MM.1S (cell line): ENCODE data around the gene UBIAD1.

ENCODE experiments used
- DNase-seq: peaks from one replicate; pipeline ENCODE4 v3.0.0-alpha.2; 2015
- H2AFZ ChIP-seq: fragments of 300-600 bp; sonication (generic); 2 replicates; pipeline ENCODE4 v1.6.0; 2016; ENCODE audit warnings: antibody characterized with exemption, low read length
- H3F3A ChIP-seq: fragments of 300-600 bp; sonication (generic); 2 replicates; pipeline ENCODE4 v1.6.1; 2016; ENCODE audit warnings: mild to moderate bottlenecking, antibody characterized with exemption, low read length, moderate library complexity, mixed read lengths; ENCODE audit not compliant: insufficient read depth
- H3K27ac ChIP-seq: fragments of 300-600 bp; sonication (generic); 2 replicates; pipeline ENCODE4 v1.5.1; 2016; ENCODE audit warnings: mild to moderate bottlenecking, low read length
- H3K27me3 ChIP-seq: fragments of 300-600 bp; sonication (generic); replicated peaks from 2 replicates; pipeline ENCODE4 v1.6.0; 2016; ENCODE audit warnings: low read length; ENCODE audit not compliant: insufficient read depth
- H3K36me3 ChIP-seq: fragments of 300-600 bp; sonication (generic); replicated peaks from 2 replicates; pipeline ENCODE4 v1.6.1; 2016; ENCODE audit warnings: mild to moderate bottlenecking, low read length, mixed read lengths; ENCODE audit not compliant: insufficient read depth
- H3K4me1 ChIP-seq: fragments of 300-600 bp; sonication (generic); 2 replicates; pipeline ENCODE4 v1.6.1; 2016; ENCODE audit warnings: low read length, mixed read lengths
- H3K4me2 ChIP-seq: fragments of 300-600 bp; sonication (generic); 2 replicates; pipeline ENCODE4 v1.6.0; 2016; ENCODE audit warnings: low read depth, low read length
- H3K4me3 ChIP-seq: fragments of 300-600 bp; sonication (generic); 2 replicates; pipeline ENCODE4 v1.5.1; 2016; ENCODE audit warnings: low read length, mixed read lengths
- H3K79me2 ChIP-seq: fragments of 300-600 bp; sonication (generic); 2 replicates; pipeline ENCODE4 v1.6.1; 2016; ENCODE audit warnings: mixed run types, low read length, mixed read lengths
- H3K9ac ChIP-seq: fragments of 300-600 bp; sonication (generic); 2 replicates; pipeline ENCODE4 v1.6.1; 2016; ENCODE audit warnings: low read length, mixed read lengths
- H3K9me2 ChIP-seq: fragments of 300-600 bp; sonication (generic); replicated peaks from 2 replicates; pipeline ENCODE4 v1.6.1; 2016; ENCODE audit warnings: mild to moderate bottlenecking, low read length, mixed read lengths; ENCODE audit not compliant: insufficient read depth
- H3K9me3 ChIP-seq: fragments of 300-600 bp; sonication (generic); replicated peaks from 2 replicates; pipeline ENCODE4 v1.6.1; 2016; ENCODE audit warnings: mild to moderate bottlenecking, low read length, mixed read lengths; ENCODE audit not compliant: insufficient read depth
- H4K20me1 ChIP-seq: fragments of 300-600 bp; sonication (generic); 2 replicates; pipeline ENCODE4 v1.6.1; 2016; ENCODE audit warnings: mild to moderate bottlenecking, low read length, moderate library complexity, mixed read lengths; ENCODE audit not compliant: insufficient read depth
- EZH2 ChIP-seq: fragments of 300-600 bp; sonication (generic); optimal IDR thresholded peaks from 2 replicates; pipeline ENCODE3; 2017; ENCODE audit warnings: low read depth, mild to moderate bottlenecking, antibody characterized with exemption, low read length, mixed read lengths
- EZH2phosphoT487 ChIP-seq: fragments of 300-600 bp; sonication (generic); IDR thresholded peaks from 2 replicates; pipeline ENCODE4 v1.6.1; 2018; ENCODE audit warnings: antibody characterized with exemption, low read length
- TF ChIP-seq, protein P1 (sequence below): fragments of 300-600 bp; sonication (generic); IDR thresholded peaks from 2 replicates; pipeline ENCODE4 v1.5.1; 2016; ENCODE audit warnings: antibody characterized with exemption, low read length, mixed read lengths

The UBIAD1 gene

DNA sequence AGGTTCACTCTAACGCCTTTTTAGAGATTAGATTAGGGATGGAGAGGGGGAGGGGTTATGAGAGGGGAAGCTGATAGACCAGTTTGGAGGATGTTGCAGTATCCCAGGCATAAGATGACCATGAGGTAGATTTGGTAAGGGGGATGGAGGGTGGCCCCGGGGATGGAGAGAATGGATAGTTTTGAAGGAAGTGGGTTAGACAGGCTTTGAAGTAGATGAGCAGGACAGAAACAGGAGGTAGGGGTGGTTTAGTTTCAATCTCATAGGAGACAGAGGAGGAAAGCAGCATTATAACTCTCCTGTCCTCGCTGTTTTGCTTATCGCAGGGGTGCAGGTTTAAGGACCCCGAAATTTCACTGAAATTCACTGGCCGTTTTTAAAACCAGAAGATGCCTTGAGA lies 11.8 kb downstream of the UBIAD1 start:
- peaks cover 12% of the 10 kb centered on the region for H3K4me1 ChIP-seq
- H3K27ac ChIP-seq, result no peak overlapping the region
- H3K4me3 ChIP-seq, result no peak overlapping the region
- H2AFZ ChIP-seq, result no peak overlapping the region
- H3K36me3 ChIP-seq, result no peaks in the 10 kb centered on the region
- H3K9ac ChIP-seq, result no peak overlapping the region
- H3K9me2 ChIP-seq, result no peaks in the 10 kb centered on the region
- TF ChIP-seq EZH2phosphoT487, result no peak
- TF ChIP-seq, protein P1, sequence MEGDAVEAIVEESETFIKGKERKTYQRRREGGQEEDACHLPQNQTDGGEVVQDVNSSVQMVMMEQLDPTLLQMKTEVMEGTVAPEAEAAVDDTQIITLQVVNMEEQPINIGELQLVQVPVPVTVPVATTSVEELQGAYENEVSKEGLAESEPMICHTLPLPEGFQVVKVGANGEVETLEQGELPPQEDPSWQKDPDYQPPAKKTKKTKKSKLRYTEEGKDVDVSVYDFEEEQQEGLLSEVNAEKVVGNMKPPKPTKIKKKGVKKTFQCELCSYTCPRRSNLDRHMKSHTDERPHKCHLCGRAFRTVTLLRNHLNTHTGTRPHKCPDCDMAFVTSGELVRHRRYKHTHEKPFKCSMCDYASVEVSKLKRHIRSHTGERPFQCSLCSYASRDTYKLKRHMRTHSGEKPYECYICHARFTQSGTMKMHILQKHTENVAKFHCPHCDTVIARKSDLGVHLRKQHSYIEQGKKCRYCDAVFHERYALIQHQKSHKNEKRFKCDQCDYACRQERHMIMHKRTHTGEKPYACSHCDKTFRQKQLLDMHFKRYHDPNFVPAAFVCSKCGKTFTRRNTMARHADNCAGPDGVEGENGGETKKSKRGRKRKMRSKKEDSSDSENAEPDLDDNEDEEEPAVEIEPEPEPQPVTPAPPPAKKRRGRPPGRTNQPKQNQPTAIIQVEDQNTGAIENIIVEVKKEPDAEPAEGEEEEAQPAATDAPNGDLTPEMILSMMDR, result no peak
- TF ChIP-seq EZH2, result no peak
- no peaks in the 10 kb centered on the region for H4K20me1 ChIP-seq
- DNase-seq, result no peak
- no peaks in the 10 kb centered on the region for H3K27me3 ChIP-seq
- H3K9me3 ChIP-seq, result no peaks in the 10 kb centered on the region
- H3K4me2 ChIP-seq, result no peak overlapping the region
- H3K79me2 ChIP-seq, result peaks cover 60% of the 10 kb centered on the region
- no peaks in the 10 kb centered on the region for H3F3A ChIP-seq

DNA sequence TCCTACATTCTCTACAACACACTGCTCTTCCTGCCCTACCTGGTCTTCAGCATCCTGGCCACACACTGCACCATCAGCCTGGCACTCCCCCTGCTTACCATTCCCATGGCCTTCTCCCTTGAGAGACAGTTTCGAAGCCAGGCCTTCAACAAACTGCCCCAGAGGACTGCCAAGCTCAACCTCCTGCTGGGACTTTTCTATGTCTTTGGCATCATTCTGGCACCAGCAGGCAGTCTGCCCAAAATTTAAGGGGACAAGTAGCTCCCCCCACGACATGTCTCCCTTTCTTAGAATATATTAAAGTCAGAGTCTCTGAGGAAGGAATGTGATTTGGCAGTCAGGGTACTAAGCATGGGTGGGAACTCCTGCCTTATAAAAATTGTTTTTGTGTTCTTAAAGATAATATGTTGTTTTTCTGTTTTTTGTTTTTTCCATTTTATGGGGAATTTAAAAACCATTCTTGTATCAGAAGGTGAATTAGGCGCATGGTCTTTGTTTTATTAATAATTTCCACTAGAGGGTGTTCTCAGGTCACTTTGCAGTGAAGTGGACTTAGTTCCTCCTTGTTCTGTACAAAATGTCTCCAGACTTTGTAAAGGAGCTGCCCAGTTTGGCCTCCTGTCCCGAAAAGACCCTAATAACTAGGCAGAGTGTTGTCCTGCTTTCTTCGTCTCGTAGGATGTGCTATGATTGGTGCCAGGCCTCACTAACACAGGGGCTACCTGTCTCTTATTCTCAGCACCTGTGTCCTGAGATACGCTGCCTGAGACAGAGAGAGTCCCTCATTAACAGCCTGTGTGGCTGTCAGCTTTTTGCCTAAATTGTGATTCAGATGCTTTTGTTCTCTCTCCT lies 13.1 kb downstream of the UBIAD1 start:
- no peak overlapping the region for H3K4me2 ChIP-seq
- no peaks in the 10 kb centered on the region for H3K27me3 ChIP-seq
- H4K20me1 ChIP-seq, result no peaks in the 10 kb centered on the region
- H3K79me2 ChIP-seq, result peaks cover 47% of the 10 kb centered on the region
- no peaks in the 10 kb centered on the region for H3K9me3 ChIP-seq
- no peaks in the 10 kb centered on the region for H3F3A ChIP-seq
- no peak overlapping the region for H3K27ac ChIP-seq
- no peaks in the 10 kb centered on the region for H3K9me2 ChIP-seq
- H3K9ac ChIP-seq, result no peak overlapping the region
- H3K4me3 ChIP-seq, result no peak overlapping the region
- H3K36me3 ChIP-seq, result no peaks in the 10 kb centered on the region
- DNase-seq, result no peak
- H2AFZ ChIP-seq, result no peak overlapping the region
- TF ChIP-seq EZH2phosphoT487, result no peak
- TF ChIP-seq, protein P1, result peak; percentile 16; the same call in 1 of the 2 replicates
- no peak for TF ChIP-seq EZH2
- H3K4me1 ChIP-seq, result 0 out of 2 replicates have a peak, but pooled peaks cover 3% of the 10 kb centered on the region

DNA sequence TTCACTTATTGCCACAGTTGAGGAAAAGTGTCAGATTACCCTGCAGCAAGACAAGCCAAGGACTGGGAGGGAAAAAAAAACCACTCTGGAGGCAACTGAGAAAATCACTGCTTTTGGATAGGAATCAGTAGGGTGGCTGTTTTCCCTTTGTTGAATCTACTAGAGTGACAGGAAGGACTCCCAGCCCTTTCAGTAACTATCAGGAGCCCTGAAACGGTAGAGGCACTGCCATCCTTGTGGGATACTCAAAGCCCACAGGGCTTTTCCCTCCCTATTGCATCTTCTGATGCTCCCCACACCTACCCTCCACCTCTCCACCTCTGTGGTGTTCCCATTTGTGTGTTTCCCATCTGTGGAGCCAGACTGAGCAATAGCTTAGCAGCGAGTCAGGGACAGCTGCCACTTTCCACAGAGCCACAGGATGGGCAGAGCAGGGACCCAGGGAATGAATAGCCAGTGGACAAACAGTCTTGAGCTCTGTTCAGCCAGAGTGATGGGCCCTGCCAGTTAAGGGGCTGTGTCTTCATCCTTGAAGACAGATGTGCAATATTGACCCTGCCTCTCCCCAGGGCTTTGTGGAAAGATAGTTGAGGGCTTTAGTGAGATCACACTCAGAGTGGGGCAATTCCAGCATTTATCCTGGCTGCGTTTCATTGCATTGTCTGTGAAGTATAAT lies 13.9 kb downstream of the UBIAD1 start:
- no peaks in the 10 kb centered on the region for H3K9me2 ChIP-seq
- H3K4me3 ChIP-seq, result no peak overlapping the region
- peaks cover 40% of the 10 kb centered on the region for H3K79me2 ChIP-seq
- H3K9me3 ChIP-seq, result no peaks in the 10 kb centered on the region
- no peak overlapping the region for H3K4me2 ChIP-seq
- H3K9ac ChIP-seq, result no peak overlapping the region
- no peaks in the 10 kb centered on the region for H4K20me1 ChIP-seq
- no peaks in the 10 kb centered on the region for H3F3A ChIP-seq
- H3K4me1 ChIP-seq, result no peaks in the 10 kb centered on the region
- H3K36me3 ChIP-seq, result no peaks in the 10 kb centered on the region
- no peak for TF ChIP-seq EZH2
- TF ChIP-seq, protein P1, result no peak
- no peak for TF ChIP-seq EZH2phosphoT487
- H3K27me3 ChIP-seq, result no peaks in the 10 kb centered on the region
- no peak overlapping the region for H2AFZ ChIP-seq
- H3K27ac ChIP-seq, result no peak overlapping the region
- DNase-seq, result no peak
